SK-N-SH treated with all-trans-retinoic acid at 6 μM for 48 hours (cell line): ENCODE data around the gene SIRPA.

ENCODE experiments used
- ARNTL ChIP-seq: fragments of 450-650 bp; formaldehyde crosslinking; IDR thresholded peaks from 2 replicates; pipeline ENCODE4 v1.5.0; 2020; ENCODE audit warnings: low read depth, mild to moderate bottlenecking, moderate library complexity, borderline replicate concordance
- CSRNP3 ChIP-seq: fragments of 250-450 bp; sonication (Bioruptor Pico); IDR thresholded peaks from 2 replicates; pipeline ENCODE4 v1.5.1; 2021; ENCODE audit warnings: mild to moderate bottlenecking, moderate library complexity
- PATZ1 ChIP-seq: fragments of 250-450 bp; sonication (Bioruptor Pico); IDR thresholded peaks from 2 replicates; pipeline ENCODE4 v1.8.0; 2020; ENCODE audit warnings: mild to moderate bottlenecking, moderate library complexity, borderline replicate concordance
- POU6F1 ChIP-seq: fragments of 250-450 bp; sonication (Bioruptor Pico); IDR thresholded peaks from 2 replicates; pipeline ENCODE4 v1.8.0; 2021; ENCODE audit warnings: low read depth, mild to moderate bottlenecking, moderate library complexity, borderline replicate concordance
- SNAI2 ChIP-seq: fragments of 250-450 bp; sonication (Bioruptor Pico); IDR thresholded peaks from 2 replicates; pipeline ENCODE4 v1.5.0; 2020; ENCODE audit warnings: mild to moderate bottlenecking, moderate library complexity
- TCF4 ChIP-seq: fragments of 250-450 bp; sonication (Bioruptor Pico); IDR thresholded peaks from 2 replicates; pipeline ENCODE4 v1.8.0; 2021; ENCODE audit warnings: mild to moderate bottlenecking, moderate library complexity, borderline replicate concordance
- ZNF70 ChIP-seq: fragments of 450-650 bp; formaldehyde crosslinking; IDR thresholded peaks from 2 replicates; pipeline ENCODE4 v1.5.0; 2020; ENCODE audit warnings: mild to moderate bottlenecking, moderate library complexity

- TF ChIP-seq PATZ1: no peak
- TF ChIP-seq SNAI2 (CRISPR knock-in tag): no peak
- TF ChIP-seq ARNTL: no peak
- TF ChIP-seq TCF4 (CRISPR knock-in tag): no peak
- TF ChIP-seq POU6F1 (CRISPR knock-in tag): no peak
- no peak for TF ChIP-seq CSRNP3 (CRISPR knock-in tag)
- TF ChIP-seq ZNF70 (CRISPR knock-in tag): no peak
Observed at GRCh38 chr20:1920252-1920651, 25.0 kb downstream of the SIRPA start.
